Activated T-cell treated with anti-CD3 and anti-CD28 coated beads for 1 hour (primary cell): ENCODE results near the gene RAB23.
A peak's percentile ranks its signal among the peaks of the same experiment; 100 is the strongest.

Experiments used
- DNase-seq: peaks from one replicate; pipeline ENCODE4 v3.0.0-alpha.2; 2020; ENCODE audit warnings: low read depth

The RAB23 gene

DNA sequence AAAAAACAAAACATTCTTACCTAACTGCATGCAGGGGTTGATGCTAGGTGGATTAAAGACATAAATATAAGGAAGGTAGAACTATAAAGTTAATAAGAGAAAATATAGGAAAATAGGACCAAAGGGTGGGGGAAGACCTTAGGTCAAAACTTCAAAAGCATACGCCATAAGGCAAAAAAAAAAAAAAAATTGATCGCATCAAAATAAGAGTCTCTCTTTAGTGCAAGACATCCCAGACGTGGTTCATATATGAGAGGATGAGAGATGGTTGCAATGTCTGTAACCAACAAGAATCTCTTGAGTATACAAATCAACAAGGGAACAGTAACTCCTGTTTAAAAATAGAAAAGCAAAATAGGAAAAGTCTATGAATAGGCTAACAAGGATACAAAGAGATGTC is 41.5 kb downstream of the RAB23 start:
- DNase-seq = no peak

DNA sequence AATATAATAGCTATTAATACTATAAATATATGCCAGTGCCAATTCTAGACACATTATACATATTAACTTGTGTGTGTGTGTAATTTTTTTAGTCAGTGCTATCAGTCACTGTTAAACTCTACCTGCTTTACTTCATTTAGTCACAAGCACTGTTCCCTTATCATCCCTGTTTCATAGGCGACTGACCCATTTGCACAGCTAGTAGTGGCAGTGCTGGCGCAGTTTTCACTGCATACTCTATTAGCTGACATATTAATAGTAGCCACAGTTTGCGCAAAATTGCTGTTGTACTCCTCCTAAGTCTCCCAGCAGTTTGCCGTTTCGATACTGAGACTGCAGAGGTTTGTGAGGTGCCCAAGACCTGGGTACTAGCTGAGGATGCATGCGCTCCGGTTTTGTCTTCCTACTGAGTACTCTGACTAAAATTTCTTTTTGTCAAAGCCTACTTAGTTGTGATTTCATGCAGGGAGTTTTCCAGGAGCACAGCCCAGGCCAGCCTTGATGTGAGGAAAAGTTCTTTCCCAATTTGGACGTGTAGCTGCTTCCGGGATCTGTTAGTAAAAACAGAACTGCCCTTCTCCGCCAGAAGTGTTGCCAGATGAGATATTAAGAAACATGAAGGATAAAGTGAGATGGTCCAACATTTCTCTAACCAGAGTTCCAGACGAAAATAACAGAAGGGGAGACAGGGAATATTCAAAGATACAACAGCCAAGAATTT is 44.4 kb downstream of the RAB23 start:
- DNase-seq = no peak

DNA sequence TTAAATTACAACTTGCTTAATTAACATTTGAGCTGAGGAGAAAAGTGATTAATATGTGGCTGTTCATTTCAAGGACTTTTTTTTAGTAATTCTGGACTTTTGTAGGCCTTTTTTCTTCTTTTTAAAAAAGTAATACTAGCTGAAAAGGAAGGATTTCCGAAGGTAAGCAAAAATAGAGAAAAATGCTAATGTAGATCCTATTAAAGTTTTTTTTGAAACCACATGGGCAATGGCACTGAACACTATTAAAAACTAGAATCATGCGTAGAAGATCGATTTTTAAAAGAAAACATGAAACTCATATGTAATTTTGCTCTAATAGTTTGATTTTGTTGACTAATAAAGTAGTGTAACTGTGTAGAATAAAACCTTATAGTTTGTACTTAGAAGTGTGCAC is 47.6 kb downstream of the RAB23 start:
- DNase-seq = no peak

DNA sequence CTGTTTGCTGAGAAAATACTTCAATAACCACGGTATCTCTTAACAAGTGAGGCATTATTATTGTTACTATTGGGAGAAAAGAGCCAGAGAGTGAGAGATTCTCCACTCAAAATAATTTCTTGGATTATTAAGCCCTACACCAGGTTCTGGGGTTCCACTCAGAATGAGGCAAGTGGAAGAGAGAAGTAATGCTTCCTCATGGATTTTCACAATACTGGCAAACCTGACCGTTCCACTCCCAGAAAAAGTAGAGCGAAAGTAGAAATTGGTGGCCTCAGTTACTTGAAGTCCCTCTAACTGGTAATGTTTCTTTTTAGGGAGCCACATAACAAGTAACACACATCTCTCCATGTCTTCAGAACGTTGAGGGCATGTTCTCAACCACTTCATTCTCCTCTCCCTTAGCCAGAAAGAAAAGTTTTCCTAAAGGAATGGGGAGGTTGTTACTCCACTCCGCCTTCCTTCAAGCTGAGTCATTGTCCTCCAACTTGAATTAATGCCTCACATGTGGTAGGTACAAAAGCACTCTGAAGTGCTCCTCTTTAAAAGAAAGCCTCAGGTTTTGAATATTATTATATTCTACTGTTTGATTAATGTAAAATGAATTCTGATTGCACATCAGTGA is 48.1 kb downstream of the RAB23 start:
- DNase-seq = no peak

DNA sequence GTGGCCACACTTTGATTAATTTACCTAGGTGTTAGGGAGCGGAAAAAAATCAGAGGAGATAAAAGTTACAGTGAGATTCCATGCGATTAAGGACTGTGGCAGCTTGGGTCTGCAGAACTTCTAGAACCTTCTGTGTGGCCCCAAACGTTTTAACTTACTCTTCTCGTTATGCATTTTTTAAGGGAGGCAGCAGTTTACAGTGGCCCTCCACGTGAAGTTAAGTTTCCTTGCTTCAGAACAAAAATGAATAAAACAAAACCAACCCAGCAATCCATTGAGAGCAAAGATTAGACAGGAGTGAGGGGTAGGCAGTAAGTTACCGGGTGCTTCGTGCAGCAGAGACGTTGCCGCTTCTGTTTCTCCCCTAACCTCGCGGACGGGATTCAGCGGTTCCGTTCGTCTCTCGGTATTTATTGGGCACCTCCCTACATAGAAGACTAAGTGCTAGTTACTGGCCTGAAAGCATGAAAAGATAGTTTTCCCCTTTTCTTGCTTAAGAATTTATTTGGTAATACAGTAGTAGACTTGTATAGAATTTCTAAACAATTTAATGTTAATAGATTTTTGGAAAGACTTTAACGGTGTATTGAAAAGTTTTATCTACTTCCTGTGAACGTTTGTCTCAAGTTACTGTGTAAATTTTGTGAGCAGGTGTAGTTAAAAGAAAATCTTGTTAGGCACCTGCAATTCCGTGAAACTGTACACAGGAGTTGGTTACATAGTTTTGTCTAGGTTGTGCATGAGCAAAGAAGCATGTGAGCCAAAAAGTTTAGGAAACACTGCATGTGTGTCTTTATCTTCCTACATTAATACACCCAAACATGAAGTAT is 48.8 kb downstream of the RAB23 start:
- peak; percentile 16 for DNase-seq

DNA sequence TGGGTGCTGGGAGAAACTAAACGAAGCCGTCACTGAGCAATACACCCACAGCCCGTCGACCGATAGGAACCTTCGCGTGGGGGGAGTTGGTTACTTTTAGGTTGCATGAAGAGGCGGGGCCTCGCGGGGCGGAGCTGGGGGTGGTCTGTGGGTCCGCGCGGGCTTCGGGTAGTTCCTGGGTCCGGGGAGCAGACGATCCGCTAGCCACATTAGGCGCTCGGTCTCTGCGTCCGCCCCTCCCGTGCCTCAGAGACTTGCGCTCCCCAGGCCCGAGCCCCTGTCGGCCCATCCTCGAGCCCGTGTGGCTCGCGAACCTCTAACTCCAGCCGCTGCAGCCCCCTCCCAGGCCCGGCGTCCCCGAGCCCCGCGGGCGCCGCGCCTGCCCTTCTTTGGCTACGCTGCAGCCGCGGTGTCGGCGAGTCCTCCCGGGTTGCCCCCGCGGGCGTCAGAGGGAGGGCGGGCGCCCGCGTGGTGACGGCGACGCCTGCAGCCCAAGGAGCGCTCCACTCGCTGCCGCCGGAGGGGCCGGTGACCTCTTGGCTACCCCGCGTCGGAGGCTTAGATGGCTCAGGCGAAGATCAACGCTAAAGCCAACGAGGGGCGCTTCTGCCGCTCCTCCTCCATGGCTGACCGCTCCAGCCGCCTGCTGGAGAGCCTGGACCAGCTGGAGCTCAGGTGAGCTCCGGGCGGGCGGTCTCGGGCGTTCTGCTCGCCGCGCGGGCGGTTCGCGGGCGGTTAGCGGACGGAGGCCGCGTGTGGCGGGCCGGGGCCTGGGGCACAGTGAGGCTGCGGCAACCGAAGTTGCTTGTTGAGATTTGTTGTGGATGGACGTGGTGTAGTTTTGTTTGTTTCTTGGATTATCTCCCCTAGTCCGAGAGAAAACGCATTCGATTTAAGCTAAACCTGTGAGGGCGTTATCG is 49.7 kb downstream of the RAB23 start, which contains the start of gene BAG2:
TSS of gene BAG2 (plus strand) at position 191 of the 920 bp plus-strand sequence. CDS start at position 563, 372 bp downstream.
- DNase-seq = peak; percentile 80

DNA sequence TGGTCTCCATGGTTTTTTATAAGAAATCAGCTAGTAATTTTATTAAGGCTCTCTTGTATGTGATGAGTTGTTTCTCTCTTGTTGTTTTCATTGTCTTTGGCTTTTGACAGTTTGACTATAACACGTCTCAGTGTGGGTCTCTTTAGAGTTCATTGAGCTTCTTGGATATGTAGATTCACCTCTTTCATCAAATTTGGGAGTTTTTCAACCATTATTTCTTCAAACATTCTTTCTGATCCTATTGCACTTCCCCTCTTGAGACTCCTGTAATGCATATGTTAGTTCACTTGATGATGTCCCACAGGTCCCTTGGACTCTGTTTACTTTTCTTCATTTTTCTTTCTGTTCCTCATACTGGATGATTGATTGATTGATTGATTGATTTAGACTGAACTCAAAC is 57.0 kb downstream of the RAB23 start:
- no peak for DNase-seq

DNA sequence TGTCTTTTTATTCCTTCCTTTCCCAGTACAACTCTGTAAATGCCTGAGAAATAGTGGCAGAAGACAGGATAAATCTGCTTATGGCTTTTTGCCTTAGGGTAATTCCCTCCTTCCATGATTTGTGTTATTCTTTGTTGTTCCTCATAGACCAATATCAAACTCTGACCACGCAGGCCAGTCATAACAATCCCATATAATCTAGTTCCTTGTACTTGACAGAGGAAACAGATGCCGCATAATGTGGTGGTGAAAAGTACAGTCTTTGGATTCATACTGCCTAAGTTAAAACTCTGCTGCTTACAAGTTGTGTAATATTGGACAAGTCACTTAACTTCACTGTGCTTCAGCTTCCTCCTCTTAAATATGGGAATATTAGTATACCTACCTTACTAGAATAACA is 58.2 kb downstream of the RAB23 start:
- no peak for DNase-seq

DNA sequence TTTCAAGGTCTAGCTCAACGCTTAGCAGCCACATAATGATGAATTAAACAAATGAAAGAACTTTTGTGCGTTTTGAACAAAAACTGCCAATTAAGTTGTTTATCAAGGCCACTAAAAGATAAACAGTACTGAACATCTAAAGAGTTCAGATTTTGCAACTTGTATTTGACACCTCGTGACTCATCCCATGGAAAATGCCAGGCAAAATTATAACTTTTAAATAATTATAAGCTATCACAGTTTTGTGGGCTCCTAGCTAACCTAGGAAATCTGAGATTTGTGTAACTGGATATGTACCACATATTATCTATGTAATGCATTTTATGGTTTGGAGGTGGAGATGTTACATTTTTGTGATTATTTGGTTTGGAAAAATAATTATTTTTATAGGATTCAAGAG is 59.6 kb downstream of the RAB23 start:
- DNase-seq = no peak

DNA sequence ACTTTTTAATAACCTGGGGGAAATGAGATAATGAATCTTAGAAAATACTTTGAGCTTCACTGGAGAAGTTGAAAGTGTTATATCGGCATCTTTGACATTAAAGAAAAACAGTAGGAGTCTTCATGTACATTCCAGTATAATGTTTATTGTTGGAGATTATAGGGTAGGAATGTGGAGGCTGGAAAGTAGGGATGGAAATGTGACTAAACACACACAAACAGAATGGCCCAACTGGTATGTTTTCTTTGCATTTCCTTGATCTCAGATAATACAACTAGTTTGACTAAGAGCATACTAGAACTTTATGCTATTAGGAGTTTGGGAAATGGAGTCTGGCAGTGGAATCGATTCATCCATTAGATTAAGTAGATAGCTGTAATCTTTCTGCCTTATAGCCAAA is 60.1 kb downstream of the RAB23 start:
- DNase-seq = no peak

DNA sequence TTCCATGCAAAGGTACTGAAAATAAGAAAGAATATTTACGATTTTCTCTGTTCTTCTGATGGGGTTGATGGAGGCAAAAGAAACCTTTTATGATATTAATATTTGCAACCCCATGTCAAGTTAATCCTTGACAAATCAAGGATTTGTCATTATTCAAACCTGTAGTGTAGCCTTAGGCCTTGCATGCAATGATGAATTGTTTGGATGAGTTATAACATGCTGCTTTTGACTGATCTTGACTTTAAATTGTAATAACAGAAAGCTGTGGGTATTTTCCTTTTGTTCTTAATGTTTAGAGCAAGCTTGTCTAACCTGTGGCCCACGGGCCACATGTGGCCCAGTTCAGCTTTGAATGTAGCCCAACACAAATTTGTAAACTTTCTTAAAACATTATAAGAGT is 63.0 kb downstream of the RAB23 start:
- DNase-seq = no peak

DNA sequence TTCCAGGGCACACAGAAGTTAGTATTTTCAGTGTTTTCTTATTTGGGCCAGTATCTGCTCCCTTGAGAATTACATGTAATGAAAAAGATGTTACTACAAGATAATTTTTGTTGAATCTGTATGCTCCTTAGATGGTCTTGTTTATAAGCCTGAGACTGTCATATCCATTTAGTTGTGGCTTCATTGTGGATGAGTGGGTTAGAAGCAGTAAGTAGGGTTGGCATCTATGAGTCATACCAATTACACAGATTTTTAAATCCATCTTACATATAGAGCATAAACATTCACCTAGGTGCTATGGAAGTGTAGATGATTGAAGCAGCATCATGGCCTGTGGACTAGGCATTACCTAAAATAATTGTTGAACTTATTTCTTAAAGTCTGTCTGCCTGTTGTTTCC is 63.4 kb downstream of the RAB23 start:
- DNase-seq = no peak

DNA sequence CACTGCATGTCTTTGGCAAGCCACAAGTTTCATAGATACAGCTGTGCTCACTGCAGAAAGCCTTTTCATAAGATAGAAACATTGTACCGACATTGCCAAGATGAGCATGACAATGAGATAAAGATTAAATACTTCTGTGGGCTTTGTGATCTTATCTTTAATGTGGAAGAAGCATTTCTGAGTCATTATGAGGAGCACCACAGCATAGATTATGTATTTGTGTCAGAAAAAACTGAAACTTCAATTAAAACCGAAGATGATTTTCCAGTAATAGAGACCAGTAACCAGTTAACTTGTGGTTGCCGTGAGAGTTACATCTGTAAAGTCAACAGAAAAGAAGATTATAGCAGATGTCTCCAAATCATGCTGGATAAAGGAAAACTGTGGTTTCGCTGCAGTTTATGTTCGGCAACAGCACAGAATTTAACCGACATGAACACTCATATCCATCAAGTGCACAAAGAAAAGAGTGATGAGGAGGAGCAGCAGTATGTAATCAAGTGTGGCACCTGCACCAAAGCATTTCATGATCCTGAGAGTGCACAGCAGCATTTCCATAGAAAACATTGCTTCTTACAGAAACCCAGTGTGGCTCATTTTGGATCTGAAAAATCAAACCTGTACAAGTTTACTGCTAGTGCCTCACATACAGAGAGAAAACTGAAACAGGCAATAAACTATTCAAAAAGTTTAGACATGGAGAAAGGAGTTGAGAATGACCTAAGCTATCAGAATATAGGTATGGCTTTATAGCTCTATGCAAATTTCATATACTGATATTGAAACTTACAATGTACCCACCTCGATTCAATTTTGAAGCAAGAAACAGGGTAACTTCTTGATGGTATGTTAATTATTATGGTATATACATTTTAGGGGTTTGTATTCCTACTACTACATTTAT is 73.9 kb downstream of the RAB23 start:
- no peak for DNase-seq

DNA sequence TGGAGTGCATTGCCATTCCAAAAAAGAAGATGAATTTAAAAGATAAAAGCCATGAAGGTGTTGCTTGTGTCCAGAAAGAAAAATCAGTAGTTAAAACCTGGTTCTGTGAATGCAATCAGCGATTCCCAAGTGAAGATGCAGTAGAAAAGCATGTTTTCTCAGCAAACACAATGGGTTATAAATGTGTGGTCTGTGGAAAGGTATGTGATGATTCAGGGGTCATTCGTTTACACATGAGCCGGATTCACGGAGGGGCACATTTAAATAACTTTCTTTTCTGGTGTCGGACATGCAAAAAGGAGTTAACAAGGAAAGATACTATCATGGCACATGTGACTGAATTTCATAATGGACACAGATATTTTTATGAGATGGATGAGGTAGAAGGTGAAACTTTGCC is 74.7 kb downstream of the RAB23 start:
- DNase-seq = no peak

DNA sequence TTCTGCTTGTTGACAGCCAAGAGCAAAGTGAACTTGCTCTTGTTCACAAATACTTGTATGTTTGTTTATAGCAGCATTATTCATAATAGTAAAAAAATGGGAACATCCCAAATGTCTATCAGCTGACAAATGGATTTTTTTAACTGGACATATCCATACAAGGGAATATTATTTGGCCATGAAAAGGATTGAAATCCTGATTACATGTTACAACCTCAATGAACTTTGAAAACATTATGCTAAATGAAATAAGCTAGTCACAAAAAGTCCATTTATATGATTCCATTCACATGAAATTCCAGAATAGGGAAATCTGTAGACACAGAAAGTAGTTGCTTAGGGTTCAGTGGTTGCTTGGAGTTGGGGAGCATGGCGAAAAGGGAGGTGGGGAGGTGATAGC is 78.4 kb downstream of the RAB23 start:
- no peak for DNase-seq

DNA sequence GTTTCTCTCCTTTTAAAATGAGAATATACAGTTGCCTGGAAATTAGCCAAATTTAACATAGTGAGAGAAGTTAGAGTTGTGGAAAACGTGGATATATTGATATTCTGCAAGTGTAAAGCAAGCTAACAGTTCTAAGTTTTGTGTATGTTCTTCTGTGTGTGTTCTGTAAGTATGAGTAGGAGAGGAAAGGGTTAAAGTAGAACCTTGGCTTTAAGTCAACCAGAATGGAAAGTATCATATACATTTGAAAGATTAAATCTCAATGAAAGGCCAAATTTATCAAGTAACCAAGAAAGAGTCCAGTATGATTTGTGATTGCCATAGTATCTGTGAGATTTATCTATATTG is 80.0 kb downstream of the RAB23 start:
- DNase-seq = no peak

DNA sequence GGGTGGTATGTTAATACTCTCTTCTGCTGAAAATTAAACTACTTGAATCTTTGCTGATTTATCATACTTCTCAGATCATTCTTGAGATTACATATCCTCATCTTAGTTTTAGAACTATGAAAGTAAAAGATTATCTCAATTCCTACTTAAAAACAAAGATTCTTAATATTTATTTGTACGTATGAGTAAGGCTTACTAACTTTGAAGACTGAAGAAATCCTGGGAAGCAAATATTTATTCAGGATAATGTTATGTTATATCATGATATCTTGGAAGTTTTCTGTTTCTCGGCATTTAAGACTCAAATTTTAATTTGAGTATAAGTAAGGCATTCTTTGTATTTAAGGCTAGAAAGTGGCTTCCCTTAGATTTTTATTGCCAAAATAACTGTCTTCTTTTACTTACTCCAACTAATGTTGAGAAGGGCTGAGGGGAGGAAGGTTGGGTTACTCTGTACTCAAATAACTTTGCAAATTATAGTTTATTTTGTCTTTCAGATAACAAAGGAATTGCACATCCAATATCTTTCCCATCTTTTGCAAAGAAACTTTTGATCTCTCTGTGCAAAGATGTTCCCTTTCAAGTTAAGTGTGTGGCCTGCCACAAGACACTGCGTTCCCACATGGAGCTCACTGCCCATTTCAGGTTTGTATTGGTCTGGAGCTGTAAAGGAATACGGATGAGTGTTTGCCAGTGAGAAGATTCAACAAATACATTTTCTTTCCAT is 80.5 kb downstream of the RAB23 start:
- DNase-seq = no peak

DNA sequence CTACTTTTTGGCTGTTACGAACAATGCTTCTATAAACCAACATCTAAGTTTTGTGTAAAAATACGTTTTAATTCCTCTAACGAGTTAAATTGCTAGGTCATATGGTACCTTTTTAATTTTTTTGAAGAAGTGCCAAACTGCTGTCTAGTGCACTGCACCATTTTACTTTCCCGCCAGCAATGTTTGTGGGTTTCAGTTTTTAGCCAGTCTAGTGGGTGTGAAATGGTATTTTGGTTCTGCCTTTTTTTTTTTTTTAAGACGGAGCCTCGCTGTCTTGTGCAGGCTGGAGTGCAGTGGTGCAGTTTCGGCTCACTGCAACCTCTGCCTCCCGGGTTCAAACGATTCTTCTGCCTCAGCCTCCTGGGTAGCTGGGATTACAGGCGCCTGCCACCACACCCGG is 84.1 kb downstream of the RAB23 start:
- no peak for DNase-seq

DNA sequence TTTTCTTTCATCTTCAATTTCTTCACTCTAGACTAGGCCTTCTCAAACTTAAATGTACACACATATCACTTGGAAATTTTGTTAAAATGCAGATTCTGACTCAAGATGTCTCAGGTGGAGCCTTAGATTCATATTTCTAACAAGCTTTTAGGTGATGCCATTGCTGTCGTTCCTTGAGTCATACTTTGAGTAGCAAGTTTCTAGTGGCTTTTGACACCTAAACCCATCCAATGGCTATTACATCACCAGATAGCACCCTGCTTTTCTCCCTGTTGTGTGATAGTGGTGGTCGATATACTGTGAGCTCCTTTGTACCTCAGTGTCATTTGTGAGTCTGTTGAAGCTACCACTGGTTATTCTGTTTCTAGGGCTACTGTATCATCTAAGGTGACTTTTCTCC is 84.8 kb downstream of the RAB23 start:
- no peak for DNase-seq
